Measurements from ENCODE around the gene GSG1.
"Not testable (repeated sequence)": the region's sequence is repeated elsewhere in the genome, so short reads cannot be mapped to it uniquely, and the experiment has no call there.

Gene GSG1

GRCh38 chr12:13085968-13086686, 17.3 kb downstream of the GSG1 start:
- Mint-ChIP-seq H3K4me3 (no peak overlapping the region), H3K27ac (no peak overlapping the region), H3K27me3 (no peaks in the 10 kb centered on the region), H3K9me3 (no peaks in the 10 kb centered on the region), H3K36me3 (peaks cover 8% of the 10 kb centered on the region), H3K4me1 (no peaks in the 10 kb centered on the region)

- Mint-ChIP-seq H3K27me3 (no peaks in the 10 kb centered on the region), H3K4me3 (no peak overlapping the region), H3K27ac (no peak overlapping the region), H3K36me3 (peaks cover 12% of the 10 kb centered on the region), H3K4me1 (no peaks in the 10 kb centered on the region), H3K9me3 (no peaks in the 10 kb centered on the region)
Observed at GRCh38 chr12:13084898-13085640, 18.4 kb downstream of the GSG1 start.

DNA sequence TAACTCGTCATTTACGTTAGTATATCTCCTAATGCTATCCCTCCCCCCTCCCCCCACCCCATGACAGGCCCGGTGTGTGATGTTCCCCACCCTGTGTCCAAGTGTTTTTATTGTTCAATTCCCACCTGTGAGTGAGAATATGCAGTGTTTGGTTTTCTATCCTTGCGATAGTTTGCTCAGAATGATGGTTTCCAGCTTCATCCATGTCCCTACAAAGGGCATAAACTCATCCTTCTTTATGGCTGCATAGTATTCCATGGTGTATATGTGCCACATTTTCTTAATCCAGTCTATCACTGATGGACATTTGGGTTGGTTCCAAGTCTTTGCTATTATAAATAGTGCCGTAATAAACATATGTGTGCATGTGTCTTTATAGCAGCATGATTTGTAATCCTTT, 19.8 kb downstream of the GSG1 start:
- H3K4me1 Mint-ChIP-seq, H3K27ac Mint-ChIP-seq, H3K9me3 Mint-ChIP-seq, H3K4me3 Mint-ChIP-seq, H3K27me3 Mint-ChIP-seq: not testable (repeated sequence)
- peaks cover 17% of the 10 kb centered on the region for H3K36me3 Mint-ChIP-seq

DNA sequence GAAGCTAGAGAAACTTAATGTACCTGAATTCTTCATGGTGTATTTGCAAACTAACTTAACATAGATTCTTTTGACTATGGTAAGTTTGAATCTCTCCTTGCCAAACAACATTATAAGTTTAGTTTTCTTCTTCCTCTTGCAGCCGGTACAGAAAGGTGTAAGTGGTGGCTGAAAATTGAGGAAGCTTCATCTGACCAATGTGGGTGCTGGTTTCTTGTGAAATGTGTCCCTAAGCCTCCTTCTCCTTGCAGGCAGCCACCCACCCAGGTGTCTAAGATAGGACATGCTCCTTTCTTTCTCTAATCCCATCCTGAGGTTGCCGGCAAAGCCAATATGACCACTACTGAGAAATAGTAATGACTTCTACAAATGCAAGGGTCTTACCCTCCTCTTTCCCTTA, 20.6 kb downstream of the GSG1 start:
- H3K36me3 Mint-ChIP-seq, result peaks cover 17% of the 10 kb centered on the region
- H3K4me1 Mint-ChIP-seq, result no peaks in the 10 kb centered on the region
- H3K27me3 Mint-ChIP-seq, result no peaks in the 10 kb centered on the region
- H3K4me3 Mint-ChIP-seq, result no peak overlapping the region
- H3K27ac Mint-ChIP-seq, result no peak overlapping the region
- no peaks in the 10 kb centered on the region for H3K9me3 Mint-ChIP-seq

- H3K27me3 Mint-ChIP-seq, result no peaks in the 10 kb centered on the region
- H3K36me3 Mint-ChIP-seq, result peaks cover 18% of the 10 kb centered on the region
- no peak overlapping the region for H3K27ac Mint-ChIP-seq
- no peaks in the 10 kb centered on the region for H3K4me1 Mint-ChIP-seq
- H3K9me3 Mint-ChIP-seq, result no peaks in the 10 kb centered on the region
- no peak overlapping the region for H3K4me3 Mint-ChIP-seq
Observed at GRCh38 chr12:13080266-13080665, 23.2 kb downstream of the GSG1 start.

- no peaks in the 10 kb centered on the region for H3K4me1 Mint-ChIP-seq
Observed at GRCh38 chr12:13079440-13079906, 24.0 kb downstream of the GSG1 start.

GRCh38 chr12:13075786-13076570, 27.5 kb downstream of the GSG1 start:
- Mint-ChIP-seq H3K36me3 (peaks cover 18% of the 10 kb centered on the region), H3K27ac (no peak overlapping the region), H3K4me1 (no peaks in the 10 kb centered on the region), H3K27me3 (no peaks in the 10 kb centered on the region), H3K4me3 (no peak overlapping the region), H3K9me3 (no peaks in the 10 kb centered on the region)

More at GRCh38 chr12:13079440-13079906, 24.0 kb downstream of the GSG1 start:
- H3K36me3 Mint-ChIP-seq, result peaks cover 14% of the 10 kb centered on the region
- H3K9me3 Mint-ChIP-seq, result no peaks in the 10 kb centered on the region
- H3K4me3 Mint-ChIP-seq, result no peak overlapping the region
- no peak overlapping the region for H3K27ac Mint-ChIP-seq
- no peaks in the 10 kb centered on the region for H3K27me3 Mint-ChIP-seq

DNA sequence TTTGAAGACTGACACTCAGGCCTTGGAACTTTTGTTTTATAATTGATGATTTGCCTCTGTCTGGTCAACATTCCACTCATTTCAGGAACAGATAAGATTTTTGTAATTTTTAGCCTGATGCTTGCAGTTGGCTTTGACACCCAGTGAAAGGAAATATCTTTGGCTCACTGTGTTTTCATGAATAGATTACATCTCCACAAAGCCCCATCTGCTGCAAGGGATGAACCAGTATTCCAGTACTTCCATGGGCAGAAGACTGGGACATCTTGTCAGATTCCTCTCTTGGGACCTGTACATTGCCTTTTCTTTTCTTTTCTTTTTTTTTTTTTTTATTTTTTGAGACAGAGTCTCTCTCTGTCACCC, 28.4 kb downstream of the GSG1 start:
- no peak overlapping the region for H3K4me3 Mint-ChIP-seq
- H3K27ac Mint-ChIP-seq, result no peak overlapping the region

DNA sequence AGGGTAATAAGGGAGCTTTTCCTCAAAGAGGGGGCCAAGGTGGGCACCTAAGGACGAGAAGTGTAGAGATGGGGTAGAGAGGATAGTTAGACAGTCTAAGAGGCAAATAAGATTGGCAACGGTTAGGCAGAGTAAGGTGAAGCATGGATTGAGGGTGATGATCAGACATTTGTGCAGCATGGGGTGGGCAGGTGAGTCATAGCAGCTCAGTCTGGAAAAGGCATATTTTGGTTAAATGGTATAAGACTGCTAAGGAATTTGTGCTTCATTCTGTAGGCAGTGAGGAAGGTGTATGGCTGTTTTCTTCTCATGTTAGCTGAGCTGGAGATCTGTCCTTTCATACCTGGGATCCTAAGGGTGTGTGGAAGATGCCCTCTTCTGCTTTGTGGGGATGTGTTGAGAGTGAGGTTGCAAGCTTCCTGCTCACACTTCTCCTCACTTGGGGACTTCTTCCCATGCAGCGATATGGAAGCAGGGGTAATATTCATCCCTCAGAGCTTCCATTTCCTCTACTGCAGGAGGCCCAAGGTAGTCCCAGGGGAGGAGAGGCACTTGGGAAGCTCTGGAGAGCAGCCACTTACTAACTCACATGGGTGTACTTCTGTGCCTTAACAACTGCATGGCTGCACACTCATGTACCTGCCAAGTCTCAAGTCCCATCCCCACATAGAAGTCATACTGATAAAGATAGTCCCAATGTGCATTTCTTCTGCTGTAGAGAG, 28.9 kb downstream of the GSG1 start:
- H3K36me3 Mint-ChIP-seq, result peaks cover 11% of the 10 kb centered on the region
- H3K4me1 Mint-ChIP-seq, result no peaks in the 10 kb centered on the region
- H3K27ac Mint-ChIP-seq, result no peak overlapping the region
- H3K9me3 Mint-ChIP-seq, result no peaks in the 10 kb centered on the region
- no peak overlapping the region for H3K4me3 Mint-ChIP-seq
- no peaks in the 10 kb centered on the region for H3K27me3 Mint-ChIP-seq

More for the DNA sequence above, 28.4 kb downstream of the GSG1 start:
- Mint-ChIP-seq H3K9me3 (no peaks in the 10 kb centered on the region), H3K36me3 (peaks cover 14% of the 10 kb centered on the region), H3K4me1 (no peaks in the 10 kb centered on the region), H3K27me3 (no peaks in the 10 kb centered on the region)

DNA sequence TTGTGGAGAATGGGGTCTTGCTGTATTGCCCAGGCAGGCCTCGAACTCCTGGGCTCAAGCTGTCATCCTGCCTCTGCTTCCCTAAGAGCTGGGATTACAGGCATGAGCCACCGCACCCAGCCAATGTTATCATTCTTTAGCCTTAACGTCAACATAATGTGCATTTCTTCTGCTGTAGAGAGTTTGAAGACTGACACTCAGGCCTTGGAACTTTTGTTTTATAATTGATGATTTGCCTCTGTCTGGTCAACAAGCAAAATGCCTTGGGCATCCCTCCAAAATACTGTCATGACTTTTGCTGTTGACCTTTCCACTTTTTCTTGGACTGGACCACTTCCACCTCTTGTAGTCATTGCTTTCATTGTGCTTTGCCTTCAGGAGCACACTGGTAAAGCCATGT, 30.3 kb downstream of the GSG1 start:
- Mint-ChIP-seq H3K9me3 (no peaks in the 10 kb centered on the region), H3K27me3 (no peaks in the 10 kb centered on the region), H3K36me3 (peaks cover 12% of the 10 kb centered on the region), H3K4me1 (no peaks in the 10 kb centered on the region), H3K27ac (no peak overlapping the region), H3K4me3 (no peak overlapping the region)

- Mint-ChIP-seq H3K27ac (no peak overlapping the region), H3K27me3 (no peaks in the 10 kb centered on the region), H3K4me1 (no peaks in the 10 kb centered on the region), H3K9me3 (no peaks in the 10 kb centered on the region), H3K4me3 (no peak overlapping the region), H3K36me3 (peaks cover 15% of the 10 kb centered on the region)
Observed at GRCh38 chr12:13071305-13072280, 31.9 kb downstream of the GSG1 start.

GRCh38 chr12:13069380-13069779, 34.1 kb downstream of the GSG1 start:
- H3K4me1 Mint-ChIP-seq, result no peaks in the 10 kb centered on the region
- peaks cover 12% of the 10 kb centered on the region for H3K36me3 Mint-ChIP-seq
- H3K27me3 Mint-ChIP-seq, result no peaks in the 10 kb centered on the region
- H3K9me3 Mint-ChIP-seq, result no peaks in the 10 kb centered on the region
- no peak overlapping the region for H3K27ac Mint-ChIP-seq
- H3K4me3 Mint-ChIP-seq, result no peak overlapping the region

GRCh38 chr12:13067322-13067721, 36.1 kb downstream of the GSG1 start:
- Mint-ChIP-seq H3K4me1 (no peaks in the 10 kb centered on the region), H3K27ac (no peak overlapping the region), H3K27me3 (no peaks in the 10 kb centered on the region), H3K9me3 (no peaks in the 10 kb centered on the region), H3K36me3 (peaks cover 6% of the 10 kb centered on the region), H3K4me3 (no peak overlapping the region)

- no peaks in the 10 kb centered on the region for H3K9me3 Mint-ChIP-seq
- H3K27me3 Mint-ChIP-seq, result no peaks in the 10 kb centered on the region
- peaks cover 13% of the 10 kb centered on the region for H3K36me3 Mint-ChIP-seq
Observed at GRCh38 chr12:13066459-13066858, 37.0 kb downstream of the GSG1 start.

More at GRCh38 chr12:13066459-13066858, 37.0 kb downstream of the GSG1 start:
- Mint-ChIP-seq H3K4me1 (no peaks in the 10 kb centered on the region), H3K27ac (no peak overlapping the region), H3K4me3 (no peak overlapping the region)
